ENCODE measurements around the gene CRIP2.
A peak's percentile ranks its signal among the peaks of the same experiment; 100 is the strongest.

The CRIP2 gene

DNA sequence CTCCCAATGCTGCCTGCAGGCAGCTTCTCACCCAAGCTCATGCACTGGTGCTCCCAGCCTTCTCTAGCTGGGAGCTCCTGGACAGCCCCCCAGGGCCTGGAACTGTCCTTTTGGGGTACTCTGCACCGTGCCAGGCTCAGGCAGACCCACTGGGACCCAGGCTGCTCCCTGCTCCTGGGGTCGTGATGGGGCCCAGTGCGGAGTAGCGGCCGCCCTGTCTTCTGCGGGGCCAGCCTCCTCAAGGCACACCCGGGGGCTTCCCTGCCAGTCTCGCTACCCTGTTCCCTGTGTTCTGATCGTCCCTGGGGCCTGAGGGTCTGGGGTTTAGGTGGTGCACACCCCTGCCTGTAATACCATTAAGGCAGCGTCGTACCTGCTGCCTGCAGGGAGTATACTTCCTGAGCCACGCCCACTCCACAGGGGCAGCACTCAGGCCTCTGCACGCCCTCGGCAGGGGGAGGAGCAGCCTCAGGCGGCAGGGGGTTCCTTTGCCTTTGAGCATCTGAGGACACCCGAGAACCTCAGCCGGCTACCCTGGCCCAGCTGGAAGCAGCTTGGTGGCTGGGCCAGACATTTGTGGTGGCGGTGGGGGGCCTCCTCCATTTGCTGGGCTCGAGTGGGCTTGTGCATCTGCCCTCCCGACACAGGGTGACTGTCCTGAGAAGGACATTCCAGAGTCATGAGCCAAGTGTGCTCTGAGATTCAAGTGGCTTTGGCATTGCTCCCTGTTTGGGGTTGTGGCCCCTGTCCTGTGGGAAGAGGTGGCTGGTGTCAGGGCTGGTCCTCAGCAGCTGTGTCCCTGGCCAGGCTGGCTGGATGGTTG is 9.2 kb upstream of the CRIP2 start:
- no peak for DNase-seq
- TF ChIP-seq, protein P1, sequence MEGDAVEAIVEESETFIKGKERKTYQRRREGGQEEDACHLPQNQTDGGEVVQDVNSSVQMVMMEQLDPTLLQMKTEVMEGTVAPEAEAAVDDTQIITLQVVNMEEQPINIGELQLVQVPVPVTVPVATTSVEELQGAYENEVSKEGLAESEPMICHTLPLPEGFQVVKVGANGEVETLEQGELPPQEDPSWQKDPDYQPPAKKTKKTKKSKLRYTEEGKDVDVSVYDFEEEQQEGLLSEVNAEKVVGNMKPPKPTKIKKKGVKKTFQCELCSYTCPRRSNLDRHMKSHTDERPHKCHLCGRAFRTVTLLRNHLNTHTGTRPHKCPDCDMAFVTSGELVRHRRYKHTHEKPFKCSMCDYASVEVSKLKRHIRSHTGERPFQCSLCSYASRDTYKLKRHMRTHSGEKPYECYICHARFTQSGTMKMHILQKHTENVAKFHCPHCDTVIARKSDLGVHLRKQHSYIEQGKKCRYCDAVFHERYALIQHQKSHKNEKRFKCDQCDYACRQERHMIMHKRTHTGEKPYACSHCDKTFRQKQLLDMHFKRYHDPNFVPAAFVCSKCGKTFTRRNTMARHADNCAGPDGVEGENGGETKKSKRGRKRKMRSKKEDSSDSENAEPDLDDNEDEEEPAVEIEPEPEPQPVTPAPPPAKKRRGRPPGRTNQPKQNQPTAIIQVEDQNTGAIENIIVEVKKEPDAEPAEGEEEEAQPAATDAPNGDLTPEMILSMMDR (IDR thresholded peaks at IDR 0.05): no peak
- Histone ChIP-seq H3K9me3 (no peaks in the 10 kb centered on the region), H3K4me1 (peaks cover 0 to 54% (median 32%) of the 10 kb centered on the region in 4 donors), H3K27ac (peak overlapping the region; percentile 13 to 97), H3K27me3 (no peaks in the 10 kb centered on the region), H3K36me3 (peaks cover 28 to 80% (median 71%) of the 10 kb centered on the region in 3 donors), H3K4me3 (no peak overlapping the region)
- intact Hi-C loops (cut with DNase I; ENCODE audit: low total_unique reads): no loop called here

DNA sequence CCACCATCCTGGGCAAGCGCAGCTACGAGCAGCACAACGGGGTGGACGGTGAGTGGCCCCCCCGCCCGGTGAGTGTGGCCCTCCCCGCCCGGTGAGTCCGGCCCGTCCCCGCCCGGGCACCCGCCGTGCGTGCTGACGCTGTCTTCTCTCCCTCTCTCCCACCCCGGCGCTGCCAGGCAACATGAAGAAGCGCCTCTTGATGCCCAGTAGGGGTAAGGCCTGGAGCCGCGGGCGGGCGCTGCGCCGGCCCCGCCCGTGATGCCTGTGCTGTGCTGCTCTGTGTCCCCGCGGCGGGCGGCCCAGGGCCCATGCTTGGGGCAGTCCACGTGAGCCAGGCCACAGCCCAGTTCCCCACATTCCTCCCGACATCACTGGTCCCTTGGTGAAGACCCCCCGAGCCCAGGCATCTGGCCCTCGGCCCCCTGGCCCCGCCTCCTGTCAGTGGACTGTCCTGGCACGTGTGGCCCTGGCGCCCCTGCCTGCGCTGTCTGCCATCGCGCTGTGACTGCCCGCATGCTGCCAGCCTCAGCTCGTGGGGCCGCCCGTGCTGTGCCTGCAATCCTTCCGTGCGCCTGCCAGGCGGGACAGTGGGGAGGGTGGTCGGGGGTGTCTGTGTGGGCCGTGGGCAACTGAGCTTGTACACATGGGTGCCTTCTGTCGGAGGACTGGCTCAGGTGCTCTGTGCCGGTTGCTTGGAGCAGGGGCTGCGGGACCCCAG is 7.9 kb upstream of the CRIP2 start:
- H3K27ac ChIP-seq: peak overlapping the region; percentile 97 to 98
- no peak for DNase-seq
- H3K9me3 ChIP-seq: no peaks in the 10 kb centered on the region
- intact Hi-C loops (cut with DNase I; ENCODE audit: low total_unique reads): no loop called here
- H3K27me3 ChIP-seq: no peaks in the 10 kb centered on the region
- H3K4me1 ChIP-seq: peaks cover 0 to 67% (median 45%) of the 10 kb centered on the region in 4 donors
- no peak overlapping the region for H3K4me3 ChIP-seq
- TF ChIP-seq, protein P1 (IDR thresholded peaks at IDR 0.05): no peak
- H3K36me3 ChIP-seq: peaks cover 17 to 68% (median 58%) of the 10 kb centered on the region in 3 donors

DNA sequence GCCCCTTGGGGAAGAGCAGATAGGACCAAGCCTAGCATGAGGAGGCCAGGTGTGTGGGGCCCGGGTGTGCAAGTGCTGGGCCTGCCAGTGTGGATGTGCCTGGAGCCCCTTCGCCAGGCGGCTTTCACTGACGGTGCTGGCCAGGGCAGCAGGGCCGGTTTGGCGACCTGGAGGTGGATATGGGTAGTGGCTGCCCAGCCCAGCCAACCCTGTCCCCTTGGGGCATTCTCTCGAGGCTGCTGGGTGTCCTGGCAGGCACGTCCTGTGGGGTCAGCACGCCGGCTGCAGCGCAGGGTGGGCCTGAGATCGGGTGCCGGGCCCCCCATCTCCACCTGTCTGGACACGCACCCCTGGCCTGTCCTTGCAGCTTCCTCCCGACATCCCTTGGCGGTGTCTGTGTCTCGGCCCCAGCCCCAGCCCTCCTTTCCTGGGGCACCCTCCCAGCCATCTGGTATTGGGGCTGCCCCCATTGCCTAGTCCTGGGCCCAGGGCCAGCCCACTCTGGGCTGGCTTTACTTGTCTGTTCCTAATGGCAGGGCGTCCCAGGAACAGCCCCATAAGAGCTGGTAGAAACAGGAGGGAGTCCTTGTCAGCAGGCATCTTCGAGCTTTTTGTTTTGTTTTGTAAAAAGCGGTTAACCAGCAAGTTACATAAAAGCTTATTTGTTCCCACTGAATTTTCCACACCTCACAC is 7.2 kb upstream of the CRIP2 start:
- intact Hi-C loops (cut with DNase I; ENCODE audit: low total_unique reads): no loop called here
- H3K4me1 ChIP-seq: peaks cover 4 to 74% (median 52%) of the 10 kb centered on the region in 4 donors
- H3K4me3 ChIP-seq: no peak overlapping the region
- DNase-seq: no peak
- H3K27ac ChIP-seq: peak overlapping the region; percentile 97 to 98
- no peaks in the 10 kb centered on the region for H3K9me3 ChIP-seq
- H3K27me3 ChIP-seq: no peaks in the 10 kb centered on the region
- TF ChIP-seq, protein P1 (IDR thresholded peaks at IDR 0.05): no peak
- peaks cover 17 to 61% (median 51%) of the 10 kb centered on the region in 3 donors for H3K36me3 ChIP-seq

DNA sequence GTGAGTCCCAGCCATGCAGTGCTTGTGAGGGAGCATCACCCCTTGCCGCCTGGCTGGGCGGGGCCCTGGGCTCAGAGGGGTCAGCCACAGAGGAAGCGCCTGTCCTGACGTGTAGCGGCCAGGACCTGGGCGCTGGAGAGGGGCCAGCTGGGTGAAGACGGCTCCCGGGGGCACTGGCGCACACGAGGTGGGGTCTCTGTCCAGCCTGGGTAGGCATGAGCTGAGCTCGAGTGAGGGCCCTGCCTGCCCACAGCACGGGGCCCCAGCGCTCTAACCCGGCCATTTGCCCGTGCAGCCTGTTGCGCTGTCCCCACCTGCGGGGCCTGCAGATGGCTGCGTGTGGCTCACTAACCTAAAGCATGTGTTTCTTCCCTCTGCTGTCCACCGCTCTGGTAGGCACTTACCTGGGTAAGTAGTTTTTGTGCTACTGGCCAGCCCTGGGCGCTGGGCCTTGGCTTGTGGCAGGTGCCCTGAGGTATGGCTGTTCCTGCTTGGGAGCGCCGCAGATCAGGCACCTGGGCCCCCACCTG is 6.6 kb upstream of the CRIP2 start:
- Histone ChIP-seq H3K27me3 (no peaks in the 10 kb centered on the region), H3K9me3 (no peaks in the 10 kb centered on the region), H3K4me3 (no peak overlapping the region), H3K27ac (peak overlapping the region; percentile 97 to 98), H3K4me1 (peaks cover 6 to 80% (median 58%) of the 10 kb centered on the region in 4 donors), H3K36me3 (peaks cover 17 to 55% (median 45%) of the 10 kb centered on the region in 3 donors)
- DNase-seq: no peak
- intact Hi-C loops (cut with DNase I; ENCODE audit: low total_unique reads): no loop called here
- TF ChIP-seq, protein P1 (IDR thresholded peaks at IDR 0.05): no peak

DNA sequence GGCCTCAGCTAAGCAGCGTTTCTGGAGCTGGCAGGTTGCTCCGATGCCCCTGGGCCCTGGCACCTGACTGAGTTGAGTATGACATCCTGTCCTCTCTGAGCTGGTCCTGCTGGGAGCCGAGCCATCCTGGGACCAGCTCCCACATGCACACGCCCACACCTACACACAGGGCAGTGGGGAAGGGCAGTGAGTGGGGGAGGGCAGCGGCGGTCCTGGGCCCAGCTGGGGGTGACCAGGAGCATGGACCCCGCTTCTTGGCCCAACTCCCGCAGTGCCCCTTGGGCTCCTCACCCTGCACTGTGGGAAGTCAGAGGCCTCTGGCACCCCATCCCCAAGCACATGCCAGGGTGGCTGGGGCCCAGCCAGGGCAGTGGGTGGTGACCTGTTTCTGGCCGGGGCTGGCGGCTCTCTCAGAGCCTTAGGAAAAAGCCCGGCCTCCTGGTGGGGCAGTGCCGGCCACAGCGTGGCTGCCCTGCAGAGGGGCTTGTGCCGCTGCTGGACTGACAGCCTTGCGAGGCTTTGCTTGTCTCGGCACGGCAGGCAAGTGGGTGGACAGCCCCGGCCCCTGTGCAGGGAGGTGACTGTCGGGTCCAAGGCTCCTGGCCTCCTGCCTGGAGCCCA is 5.9 kb upstream of the CRIP2 start:
- no peaks in the 10 kb centered on the region for H3K27me3 ChIP-seq
- H3K4me3 ChIP-seq: no peak overlapping the region
- peak overlapping the region; percentile 97 to 98 for H3K27ac ChIP-seq
- H3K9me3 ChIP-seq: no peaks in the 10 kb centered on the region
- peaks cover 12 to 87% (median 65%) of the 10 kb centered on the region in 4 donors for H3K4me1 ChIP-seq
- peak in 1 of 2 donors; percentile 92 for DNase-seq
- peaks cover 10 to 47% (median 38%) of the 10 kb centered on the region in 3 donors for H3K36me3 ChIP-seq
- TF ChIP-seq, protein P1 (IDR thresholded peaks at IDR 0.05): peak in 1 of 2 experiments; percentile 16
- intact Hi-C loops (cut with DNase I; ENCODE audit: low total_unique reads): no loop called here

Measured in tibial artery (tissue), 4 donors.